Left ventricle myocardium inferior (tissue), 1 donor: ENCODE data around the gene RSL1D1. TPM values are rescaled to one million over a fixed set of nuclear protein-coding genes. Genes with fewer than 3 reads are reported as not detected.
"Not testable (repeated sequence)": the region's sequence is repeated elsewhere in the genome, so short reads cannot be mapped to it uniquely, and the experiment has no call there.

Source experiments
- DNase-seq: peaks from one replicate; pipeline ENCODE4 v3.0.0-alpha.2; 2020
- H3K27ac ChIP-seq: fragments of 200-600 bp; replicated peaks from 2 replicates; pipeline ENCODE4 v1.8.0; 2021
- H3K27me3 ChIP-seq: fragments of 200-600 bp; 2 replicates; pipeline ENCODE4 v1.8.0; 2021; ENCODE audit warnings: low read depth
- H3K36me3 ChIP-seq: fragments of 200-600 bp; 2 replicates; pipeline ENCODE4 v1.8.0; 2021
- H3K4me1 ChIP-seq: fragments of 200-600 bp; 2 replicates; pipeline ENCODE4 v1.8.0; 2021
- H3K4me3 ChIP-seq: fragments of 200-600 bp; 2 replicates; pipeline ENCODE4 v1.8.0; 2021; ENCODE audit warnings: mild to moderate bottlenecking, moderate library complexity
- H3K9me3 ChIP-seq: fragments of 200-600 bp; replicated peaks from 2 replicates; pipeline ENCODE4 v1.8.0; 2021
- intact Hi-C: fragments of 100-400 bp; cut with micrococcal nuclease; formaldehyde crosslinking; loops from one replicate; pipeline ENCODE4 v1.11.0; 2022
- total RNA-seq: library from RNA; stranded (reverse); fragmentation: NEBNext Ultra II Directional; extraction: Animal tissue kit (Norgen Biotek cat#: 25700); gene quantifications from one replicate; pipeline ENCODE4 v1.2.1, GENCODE V29; 2021
- TF ChIP-seq, protein P1 (sequence below): fragments of 200-600 bp; IDR thresholded peaks from 2 replicates; pipeline ENCODE4 v1.8.0; 2021; ENCODE audit warnings: antibody characterized with exemption, mild to moderate bottlenecking, borderline replicate concordance
- donor health status: DM: no; HTN: yes; CAD: no; lungs with severe emphysema.

The RSL1D1 gene
- total RNA-seq, 1 donor from 2014 or later = 117 TPM

DNA sequence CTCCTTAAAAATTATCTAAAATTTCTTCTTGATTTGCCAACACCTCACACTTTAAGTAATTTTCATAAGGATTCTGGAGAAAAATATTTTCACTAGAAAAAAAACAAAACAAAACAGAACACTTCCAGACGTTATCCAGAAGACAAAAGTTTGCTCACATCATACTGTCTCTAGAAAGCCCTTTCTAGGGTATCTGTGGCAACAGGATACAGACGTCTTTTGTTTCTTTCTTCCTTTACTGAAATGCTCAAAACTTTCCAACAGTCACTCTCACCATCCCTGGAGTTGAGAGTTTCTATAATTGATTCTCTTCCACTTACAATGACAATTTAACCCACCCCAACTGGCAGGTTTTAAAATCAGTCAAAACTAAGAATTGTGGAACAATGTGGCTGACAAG is 56.9 kb downstream of the RSL1D1 start:
- Histone ChIP-seq H3K9me3 (no peaks in the 10 kb centered on the region), H3K36me3 (peaks cover 6% of the 10 kb centered on the region), H3K4me1 (peaks cover 91% of the 10 kb centered on the region), H3K27me3 (no peaks in the 10 kb centered on the region), H3K27ac (peak overlapping the region; percentile 98), H3K4me3 (no peak overlapping the region)
- DNase-seq = no peak
- intact Hi-C loops = no loop called here
- TF ChIP-seq, protein P1, sequence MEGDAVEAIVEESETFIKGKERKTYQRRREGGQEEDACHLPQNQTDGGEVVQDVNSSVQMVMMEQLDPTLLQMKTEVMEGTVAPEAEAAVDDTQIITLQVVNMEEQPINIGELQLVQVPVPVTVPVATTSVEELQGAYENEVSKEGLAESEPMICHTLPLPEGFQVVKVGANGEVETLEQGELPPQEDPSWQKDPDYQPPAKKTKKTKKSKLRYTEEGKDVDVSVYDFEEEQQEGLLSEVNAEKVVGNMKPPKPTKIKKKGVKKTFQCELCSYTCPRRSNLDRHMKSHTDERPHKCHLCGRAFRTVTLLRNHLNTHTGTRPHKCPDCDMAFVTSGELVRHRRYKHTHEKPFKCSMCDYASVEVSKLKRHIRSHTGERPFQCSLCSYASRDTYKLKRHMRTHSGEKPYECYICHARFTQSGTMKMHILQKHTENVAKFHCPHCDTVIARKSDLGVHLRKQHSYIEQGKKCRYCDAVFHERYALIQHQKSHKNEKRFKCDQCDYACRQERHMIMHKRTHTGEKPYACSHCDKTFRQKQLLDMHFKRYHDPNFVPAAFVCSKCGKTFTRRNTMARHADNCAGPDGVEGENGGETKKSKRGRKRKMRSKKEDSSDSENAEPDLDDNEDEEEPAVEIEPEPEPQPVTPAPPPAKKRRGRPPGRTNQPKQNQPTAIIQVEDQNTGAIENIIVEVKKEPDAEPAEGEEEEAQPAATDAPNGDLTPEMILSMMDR = no peak

DNA sequence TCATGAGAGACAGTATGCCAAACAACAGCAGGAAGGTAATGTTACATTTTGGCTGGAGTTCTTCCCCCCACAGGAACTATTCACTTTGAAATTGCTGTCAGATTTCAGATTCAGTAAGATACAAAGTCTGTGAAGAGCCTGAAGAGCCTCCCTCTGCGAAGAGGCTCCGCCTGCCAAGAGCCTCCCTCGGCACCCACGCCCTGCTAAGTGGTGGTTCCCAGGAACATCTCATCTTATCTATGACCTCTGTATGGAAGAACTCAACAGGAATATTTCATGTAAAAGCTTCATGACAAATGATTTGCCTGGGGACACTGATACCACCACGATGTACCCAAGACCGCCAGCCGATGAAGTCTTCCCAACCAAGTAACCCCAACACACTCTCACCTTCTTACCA is 57.5 kb downstream of the RSL1D1 start:
- H3K4me3 ChIP-seq = no peak overlapping the region
- intact Hi-C loops = no loop called here
- H3K27me3 ChIP-seq = no peaks in the 10 kb centered on the region
- H3K4me1 ChIP-seq = peaks cover 91% of the 10 kb centered on the region
- no peak for DNase-seq
- peak overlapping the region; percentile 98 for H3K27ac ChIP-seq
- no peaks in the 10 kb centered on the region for H3K9me3 ChIP-seq
- TF ChIP-seq, protein P1 = no peak
- peaks cover 6% of the 10 kb centered on the region for H3K36me3 ChIP-seq

DNA sequence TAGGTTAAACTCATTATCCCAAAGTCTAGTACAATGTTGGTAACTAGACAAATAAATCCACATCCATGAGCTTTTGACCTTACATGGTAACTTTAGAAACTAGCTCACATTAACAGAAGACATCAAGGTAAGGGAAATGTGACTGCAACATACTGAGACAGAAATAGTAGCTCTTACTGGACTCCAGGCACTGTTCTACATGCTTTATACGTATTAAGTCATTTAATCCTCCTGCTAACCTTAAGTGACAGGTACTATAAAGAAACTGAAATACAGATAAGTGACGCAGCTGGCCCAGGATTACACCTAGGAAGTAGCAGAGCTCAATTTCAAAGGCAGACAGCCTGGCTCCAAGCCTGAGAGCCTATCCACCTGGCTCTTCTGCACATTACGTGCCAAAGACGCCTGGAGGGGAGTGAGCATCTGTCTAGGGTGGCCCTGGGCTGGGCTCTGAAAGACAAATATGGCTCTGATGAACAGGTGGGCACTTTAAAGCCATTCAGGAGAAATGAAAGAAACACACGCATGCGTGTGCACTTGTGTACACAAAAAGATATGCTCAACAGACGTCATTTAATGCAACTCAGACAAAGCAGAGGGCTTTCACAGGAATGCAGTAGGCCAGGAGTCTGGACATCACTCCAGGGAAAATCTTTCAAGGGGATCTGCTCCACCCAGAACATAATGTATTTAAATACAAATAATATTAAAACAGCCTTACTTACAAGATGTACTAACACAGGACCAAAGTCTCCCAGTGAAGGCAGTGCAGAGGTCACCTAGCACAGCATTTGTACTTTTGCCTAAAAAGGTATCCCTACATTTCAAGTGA is 58.7 kb downstream of the RSL1D1 start:
- TF ChIP-seq, protein P1 = no peak
- intact Hi-C loops = no loop called here
- peak overlapping the region; percentile 98 for H3K27ac ChIP-seq
- H3K9me3 ChIP-seq = no peaks in the 10 kb centered on the region
- no peak overlapping the region for H3K4me3 ChIP-seq
- peaks cover 87% of the 10 kb centered on the region for H3K4me1 ChIP-seq
- no peaks in the 10 kb centered on the region for H3K27me3 ChIP-seq
- H3K36me3 ChIP-seq = peaks cover 6% of the 10 kb centered on the region
- DNase-seq = no peak

DNA sequence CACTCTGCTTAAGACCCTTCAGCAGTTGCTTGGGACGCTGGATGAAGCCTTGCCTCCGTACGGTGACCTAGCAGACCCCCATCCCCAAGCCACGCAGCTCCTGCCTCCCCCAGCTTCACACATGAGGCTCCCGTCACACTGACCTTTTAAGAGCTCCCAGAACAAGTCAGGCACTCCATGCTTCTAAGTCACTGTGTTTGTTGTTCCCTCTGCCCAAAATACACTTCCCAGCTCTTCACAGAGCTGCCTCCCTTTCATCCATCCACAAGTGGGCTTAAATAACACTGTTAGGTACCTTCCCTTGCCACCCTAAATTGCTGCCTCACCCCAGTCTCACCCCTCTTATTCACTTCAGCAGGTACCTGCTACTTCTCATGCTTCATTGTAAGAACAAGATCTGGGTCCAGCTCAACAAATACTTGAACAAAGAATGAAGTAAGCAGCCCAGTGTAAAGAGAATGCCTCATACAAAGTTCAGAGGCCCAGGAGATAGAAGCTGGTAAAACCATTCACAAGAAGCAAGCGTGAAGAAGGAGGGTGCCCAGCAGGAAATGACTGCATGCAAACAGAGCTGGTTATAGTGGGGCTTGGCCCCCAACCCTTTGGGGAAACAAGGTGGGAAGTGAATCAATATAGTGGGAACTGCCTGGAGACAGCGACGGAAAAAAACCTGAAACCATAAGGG is 60.1 kb downstream of the RSL1D1 start:
- peak overlapping the region; percentile 98 for H3K27ac ChIP-seq
- DNase-seq = no peak
- no peaks in the 10 kb centered on the region for H3K27me3 ChIP-seq
- H3K9me3 ChIP-seq = no peaks in the 10 kb centered on the region
- TF ChIP-seq, protein P1 = no peak
- peaks cover 79% of the 10 kb centered on the region for H3K4me1 ChIP-seq
- H3K36me3 ChIP-seq = peaks cover 6% of the 10 kb centered on the region
- no peak overlapping the region for H3K4me3 ChIP-seq
- intact Hi-C loops = no loop called here

DNA sequence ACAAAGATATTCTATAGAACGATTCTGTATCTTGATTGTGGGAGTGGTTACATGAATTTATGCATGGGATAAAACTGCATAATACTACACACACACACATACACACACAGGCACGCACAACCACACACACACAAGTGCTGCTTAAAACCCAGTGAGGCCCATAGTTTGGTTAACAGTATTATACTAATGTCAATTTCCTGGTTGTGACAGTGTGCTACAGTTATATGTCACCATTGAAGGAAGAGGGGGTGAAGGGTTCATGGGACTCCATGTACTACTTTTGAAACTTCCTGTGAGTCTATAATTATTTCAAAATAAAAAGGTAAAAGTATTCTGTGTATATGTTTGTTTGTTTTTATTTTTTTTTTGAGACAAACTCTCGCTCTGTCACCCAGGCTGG is 62.4 kb downstream of the RSL1D1 start:
- Histone ChIP-seq H3K4me1 (peaks cover 70% of the 10 kb centered on the region), H3K9me3 (no peaks in the 10 kb centered on the region), H3K4me3 (no peak overlapping the region), H3K27ac (no peak overlapping the region), H3K27me3 (no peaks in the 10 kb centered on the region), H3K36me3 (no peaks in the 10 kb centered on the region)
- intact Hi-C loops = no loop called here
- TF ChIP-seq, protein P1 = no peak
- no peak for DNase-seq

DNA sequence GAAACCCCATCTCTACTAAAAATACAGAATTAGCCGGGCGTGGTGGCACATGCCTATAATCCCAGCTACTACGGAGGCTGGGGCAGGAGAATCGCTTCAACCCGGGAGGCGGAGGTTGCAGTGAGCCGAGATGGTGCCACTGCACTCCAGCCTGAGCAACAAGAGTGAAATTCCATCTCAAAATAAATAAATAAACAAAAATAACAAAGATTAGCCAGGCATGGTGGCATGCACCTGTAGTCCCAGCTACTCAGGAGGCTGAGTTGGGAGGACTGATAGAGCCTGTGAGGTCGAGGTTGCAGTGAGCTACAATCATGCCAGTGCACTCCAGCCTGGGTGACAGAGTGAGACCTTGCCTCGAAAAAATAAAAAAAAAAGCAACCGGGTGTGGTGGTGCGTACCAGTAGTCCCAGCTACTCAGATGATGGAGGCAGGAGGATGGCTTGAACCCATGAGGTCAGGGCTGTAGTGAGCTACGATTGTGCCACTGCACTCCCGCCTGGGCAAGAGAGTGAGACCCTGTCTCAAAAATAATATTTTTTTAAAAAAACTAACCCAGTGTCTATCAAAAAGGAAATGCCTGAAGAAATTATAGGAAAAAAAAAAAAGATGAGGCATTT is 66.3 kb downstream of the RSL1D1 start:
- H3K36me3 ChIP-seq, H3K9me3 ChIP-seq, DNase-seq, H3K4me3 ChIP-seq, H3K27me3 ChIP-seq, intact Hi-C loops: not testable (repeated sequence)
- H3K4me1 ChIP-seq = peaks cover 68% of the 10 kb centered on the region
- peak overlapping the region; percentile 92 for H3K27ac ChIP-seq

DNA sequence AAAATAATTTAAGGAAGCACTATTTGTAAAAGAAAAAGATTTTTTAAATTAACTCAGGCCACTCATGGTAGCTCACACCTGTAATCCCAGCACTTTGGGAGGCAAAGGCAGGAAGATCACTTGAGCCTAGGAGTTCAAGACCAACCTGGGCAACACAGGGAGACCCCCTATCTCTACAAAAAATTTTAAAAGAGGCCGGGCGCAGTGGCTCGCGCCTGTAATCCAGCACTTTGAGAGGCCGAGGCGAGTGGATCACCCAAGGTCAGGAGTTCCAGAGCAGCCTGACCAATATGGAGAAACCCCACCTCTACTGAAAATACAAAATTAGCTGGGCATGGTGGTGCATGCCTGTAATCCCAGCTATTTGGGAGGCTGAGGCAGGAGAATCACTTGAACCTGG is 67.0 kb downstream of the RSL1D1 start:
- H3K9me3 ChIP-seq, H3K36me3 ChIP-seq, DNase-seq, H3K27me3 ChIP-seq, H3K4me3 ChIP-seq, intact Hi-C loops: not testable (repeated sequence)
- H3K4me1 ChIP-seq = peaks cover 64% of the 10 kb centered on the region
- H3K27ac ChIP-seq = peak overlapping the region; percentile 92
